ENCODE data around the gene MTA3. TPM values are rescaled to one million over a fixed set of nuclear protein-coding genes. Genes with fewer than 3 reads are reported as not detected.

Gene MTA3
- total and polyA plus RNA-seq, 2 of the 8 experiments (the other 6 are each of a cell fraction or from before 2014, with no cell fraction given): 125 to 184 TPM

- no peak overlapping the region for H2BK15ac ChIP-seq (ENCODE audit: low read length)
- TF ChIP-seq GABPA (IDR thresholded peaks at IDR 0.05; ENCODE audit: borderline replicate concordance, insufficient read depth, low read length) (no peak), CHD2 (IDR thresholded peaks at IDR 0.05; ENCODE audit: low read length) (no peak), BCL11A (IDR thresholded peaks at IDR 0.05; ENCODE audit: low read depth in 2 of 2, low read length in 2 of 2) (no peak), RAD21 (IDR thresholded peaks at IDR 0.05 in 1 of 2, conservative IDR thresholded peaks at IDR 0.05 in 1 of 2; ENCODE audit: low read depth in 2 of 2, low read length in 2 of 2) (no peak), YY1 (IDR thresholded peaks at IDR 0.05; ENCODE audit: low read depth, low read length) (no peak), TAF1 (IDR thresholded peaks at IDR 0.05; ENCODE audit: low read depth, low read length) (no peak), POLR2AphosphoS5 (IDR thresholded peaks at IDR 0.05; ENCODE audit: low read depth, low read length) (no peak), POU5F1 (IDR thresholded peaks at IDR 0.05; ENCODE audit: low read depth, low read length) (no peak), CTCF (IDR thresholded peaks at IDR 0.05; ENCODE audit: control extremely low read depth in 1 of 3, insufficient read depth in 1 of 3, low read depth in 1 of 3, low read length in 3 of 3) (no peak), SP2 (IDR thresholded peaks at IDR 0.05; ENCODE audit: low read length) (no peak), SIX5 (IDR thresholded peaks at IDR 0.05; ENCODE audit: low read depth, low read length) (no peak), SRF (IDR thresholded peaks at IDR 0.05; ENCODE audit: low read depth, low read length) (no peak), KDM4A (IDR thresholded peaks at IDR 0.05; ENCODE audit: low read depth, low read length, severe bottlenecking) (no peak)
Observed at GRCh38 chr2:42532397-42532796, 36.0 kb upstream of the MTA3 start.

More at GRCh38 chr2:42532397-42532796, 36.0 kb upstream of the MTA3 start:
- Histone ChIP-seq H3K79me2 (ENCODE audit: control insufficient read depth in 1 of 2, insufficient read depth in 2 of 2, low read length in 2 of 2) (no peaks in the 10 kb centered on the region), H3K27ac (ENCODE audit: low read depth, low read length) (no peak overlapping the region), H3K56ac (replicated peaks; ENCODE audit: insufficient read length, low read depth, low read length) (no peak overlapping the region), H3K23ac (ENCODE audit: insufficient read length) (no peak overlapping the region), H2AK5ac (ENCODE audit: low read depth, low read length) (no peak overlapping the region), H3K9ac (replicated peaks in 1 of 4; ENCODE audit: extremely low read depth in 1 of 4, low read depth in 3 of 4, low read length in 3 of 4) (no peak overlapping the region), H3K4me1 (replicated peaks in 1 of 4; ENCODE audit: control insufficient read depth in 3 of 4, insufficient read depth in 4 of 4, low read length in 3 of 4) (peaks cover 0 to 3% (median 1%) of the 10 kb centered on the region in 4 experiments; a peak in 3 of 7 replicates), H4K8ac (ENCODE audit: extremely low read depth, insufficient read depth, low read length) (no peak overlapping the region), H3K4me2 (ENCODE audit: insufficient read depth in 1 of 2, low read depth in 2 of 2, low read length in 2 of 2) (no peak overlapping the region), H3K27me3 (replicated peaks in 1 of 4; ENCODE audit: control insufficient read depth in 3 of 4, extremely low read depth in 1 of 4, insufficient read depth in 3 of 4, low read length in 3 of 4) (no peaks in the 10 kb centered on the region), H2BK12ac (ENCODE audit: low read depth, low read length) (no peak overlapping the region), H3K23me2 (ENCODE audit: low read depth, low read length) (no peaks in the 10 kb centered on the region), H3K79me1 (ENCODE audit: low read depth, low read length) (no peaks in the 10 kb centered on the region), H3K4me3 (ENCODE audit: extremely low read depth in 1 of 4, insufficient read depth in 2 of 4, low read depth in 3 of 4, low read length in 4 of 4) (no peak overlapping the region), H2BK120ac (replicated peaks; ENCODE audit: low read depth, low read length) (no peak overlapping the region), H4K91ac (replicated peaks; ENCODE audit: insufficient read length, low read length) (no peak overlapping the region), H3K36me3 (ENCODE audit: control insufficient read depth in 2 of 4, insufficient read depth in 4 of 4, low read length in 3 of 4) (no peaks in the 10 kb centered on the region), H3K18ac (ENCODE audit: extremely low read depth, low read length) (no peak overlapping the region; the same call in 1 of the 2 replicates), H3K9me3 (ENCODE audit: insufficient read depth in 2 of 2, low read depth in 1 of 2, low read length in 1 of 2) (no peaks in the 10 kb centered on the region), H3K4ac (replicated peaks; ENCODE audit: insufficient read length, low read depth, low read length) (no peak overlapping the region), H4K20me1 (replicated peaks in 1 of 2; ENCODE audit: control insufficient read depth in 1 of 2, insufficient read depth in 2 of 2, low read length in 2 of 2) (no peaks in the 10 kb centered on the region), H3K14ac (ENCODE audit: insufficient read length) (no peak overlapping the region), H2AFZ (ENCODE audit: low read length) (no peak overlapping the region), H2BK20ac (ENCODE audit: low read length) (no peak overlapping the region), H2BK5ac (ENCODE audit: low read depth, low read length) (no peak overlapping the region), H4K5ac (ENCODE audit: insufficient read length, low read depth, low read length) (no peak overlapping the region)
- ChIA-PET CTCF (ENCODE audit: partially characterized antibody) (no interaction called here), POLR2A (ENCODE audit: partially characterized antibody) (no interaction called here)
- 100% methylated on average over 4 of the region's 4 CpGs; no CpG with 5 or more reads in 1 of the 2 experiments for WGBS, 2 experiments (ENCODE audit: extremely low coverage in 1 of 2, insufficient coverage in 1 of 2, insufficient read length in 1 of 2, insufficient replicate concordance in 2 of 2, low coverage in 1 of 2, low lambda C conversion rate in 2 of 2, missing lambda C conversion rate in 1 of 2)
- FAIRE-seq (no peak), DNase-seq (ENCODE audit: low read depth in 1 of 2, low spot score in 2 of 2) (no peak)

Measured in H1 (cell line).